Peyer's patch (tissue), 4 donors: ENCODE measurements around the gene SEC24D.

Source experiments
- CTCF ChIP-seq, 6 experiments: fragments of 450-650 bp in 4 of 6; fragments of 200-600 bp in 2 of 6; sonication (generic) in 1 of 6; IDR thresholded peaks; one replicate each; pipeline ENCODE4 v1.5.1; 2017 to 2019; ENCODE audit warnings: antibody characterized with exemption in 6 of 6, mild to moderate bottlenecking in 3 of 6, moderate library complexity in 1 of 6
- POLR2A ChIP-seq, 2 donors: fragments of 450-650 bp; IDR thresholded peaks; one replicate each; pipeline ENCODE4 v1.5.1; 2017; ENCODE audit warnings: antibody characterized with exemption in 2 of 2, mild to moderate bottlenecking in 2 of 2, moderate library complexity in 2 of 2

- TF ChIP-seq CTCF (IDR thresholded peaks at IDR 0.05) (no peak), POLR2A (IDR thresholded peaks at IDR 0.05) (no peak)
Observed at GRCh38 chr4:118757761-118758251, 78.1 kb downstream of the SEC24D start.
